SK-N-SH (cell line): ENCODE measurements around the gene GMFB. TPM values are rescaled to one million over a fixed set of nuclear protein-coding genes. Genes with fewer than 3 reads are reported as not detected.

Source experiments
- CTCF ChIA-PET: fragments of 300-600, 350-600 bp; formaldehyde crosslinking; extraction: SDS; loops from one replicate; lab custom pipeline; 2021; lab: Yijun Ruan, JAX
- POLR2A ChIA-PET: fragments of 350-600 bp; sonication (Branson Sonifier 250); formaldehyde crosslinking; extraction: SDS; loops from one replicate; lab custom pipeline; 2020; ENCODE audit warnings: antibody characterized with exemption, inconsistent platforms; lab: Yijun Ruan, JAX
- DNase-seq: peaks from one replicate; pipeline ENCODE4 v3.0.0; 2012
- H2AFZ ChIP-seq: fragments of 200-600 bp; sonication (generic); 2 replicates; pipeline ENCODE4 v1.8.1; 2016; ENCODE audit warnings: antibody characterized with exemption, mild to moderate bottlenecking, low read depth
- H3F3A ChIP-seq: fragments of 200-600 bp; sonication (generic); replicated peaks from 2 replicates; pipeline ENCODE3; 2016; ENCODE audit warnings: antibody characterized with exemption, mild to moderate bottlenecking; ENCODE audit not compliant: insufficient read depth
- H3K27ac ChIP-seq, 2 experiments: fragments of 200-500 bp in 1 of 2; fragments of 200-600 bp in 1 of 2; sonication (Bioruptor generic) in 1 of 2; sonication (generic), shearing (Covaris generic) in 1 of 2; 2 replicates each; pipeline versions ENCODE4 v1.5.1 to v1.6.1; 2014 to 2016; ENCODE audit warnings: low read depth in 2 of 2, inconsistent platforms in 1 of 2, low read length in 1 of 2, mild to moderate bottlenecking in 1 of 2, mixed read lengths in 1 of 2
- H3K27me3 ChIP-seq: fragments of 200-600 bp; sonication (generic), shearing (Covaris generic); 2 replicates; pipeline ENCODE4 v1.6.1; 2016; ENCODE audit warnings: mixed run types; ENCODE audit not compliant: insufficient read depth
- H3K36me3 ChIP-seq, 2 experiments: fragments of 200-500 bp in 1 of 2; fragments of 200-600 bp in 1 of 2; sonication (Bioruptor generic) in 1 of 2; sonication (generic) in 1 of 2; replicated peaks in 1 of 2; 2 replicates each; pipeline versions ENCODE3 to v1.5.1; 2014 to 2016; ENCODE audit warnings: low read length in 1 of 2, mild to moderate bottlenecking in 1 of 2; ENCODE audit not compliant: insufficient read depth in 2 of 2, control insufficient read depth in 1 of 2
- H3K4me1 ChIP-seq, 2 experiments: fragments of 200-500 bp in 1 of 2; fragments of 200-600 bp in 1 of 2; sonication (Bioruptor generic) in 1 of 2; sonication (generic), shearing (Covaris generic) in 1 of 2; 2 replicates each; pipeline versions ENCODE4 v1.5.1 to v1.6.1; 2014 to 2016; ENCODE audit warnings: low read depth in 1 of 2, low read length in 1 of 2, mixed run types in 1 of 2; ENCODE audit not compliant: insufficient read depth in 2 of 2, control insufficient read depth in 1 of 2
- H3K4me2 ChIP-seq: fragments of 200-600 bp; sonication (generic), shearing (Covaris generic); 2 replicates; pipeline ENCODE4 v1.6.1; 2017; ENCODE audit warnings: mixed run types
- H3K4me3 ChIP-seq, 2 experiments: fragments of 200-500 bp in 1 of 2; fragments of 200-600 bp in 1 of 2; sonication (Bioruptor generic) in 1 of 2; sonication (generic), shearing (Covaris generic) in 1 of 2; 2 replicates each; pipeline versions ENCODE4 v1.5.1 to v1.8.1; 2014 to 2016; ENCODE audit warnings: low read depth in 2 of 2, inconsistent platforms in 1 of 2, low read length in 1 of 2, mild to moderate bottlenecking in 1 of 2, mixed read lengths in 1 of 2, moderate library complexity in 1 of 2
- H3K79me2 ChIP-seq: fragments of 200-600 bp; sonication (generic); 2 replicates; pipeline ENCODE4 v1.8.1; 2017; ENCODE audit warnings: mild to moderate bottlenecking; ENCODE audit not compliant: insufficient read depth
- H3K9ac ChIP-seq: fragments of 200-600 bp; sonication (generic); 2 replicates; pipeline ENCODE4 v1.6.1; 2017; ENCODE audit warnings: mixed run types
- H3K9me2 ChIP-seq: fragments of 200-600 bp; sonication (generic); 2 replicates; pipeline ENCODE4 v1.6.1; 2017; ENCODE audit warnings: mixed run types
- H3K9me3 ChIP-seq: fragments of 200-600 bp; sonication (generic); 2 replicates; pipeline ENCODE4 v1.6.1; 2017; ENCODE audit warnings: mixed run types, mild to moderate bottlenecking, moderate library complexity
- H4K20me1 ChIP-seq: fragments of 200-600 bp; sonication (generic); 2 replicates; pipeline ENCODE4 v1.6.1; 2017; ENCODE audit warnings: mild to moderate bottlenecking, mixed run types; ENCODE audit not compliant: insufficient read depth
- CHD2 ChIP-seq: fragments of 150-350 bp; IDR thresholded peaks from 2 replicates; pipeline ENCODE4 v1.6.1; 2018; ENCODE audit warnings: low read length; ENCODE audit not compliant: partially characterized antibody
- GABPA ChIP-seq: IDR thresholded peaks from 2 replicates; pipeline ENCODE4 v1.4.0; 2012; ENCODE audit warnings: low read depth, mild to moderate bottlenecking
- JUND ChIP-seq: IDR thresholded peaks from 2 replicates; pipeline ENCODE4 v1.4.0; 2012
- MXI1 ChIP-seq: IDR thresholded peaks from 2 replicates; pipeline ENCODE4 v1.6.1; 2012; ENCODE audit warnings: mild to moderate bottlenecking, low read depth, low read length, improper control_type of control experiment
- POLR2AphosphoS5 ChIP-seq: IDR thresholded peaks from 2 replicates; pipeline ENCODE4 v1.6.1; 2012; ENCODE audit warnings: low read depth, low read length
- SIN3A ChIP-seq: IDR thresholded peaks from 2 replicates; pipeline ENCODE4 v1.6.1; 2012; ENCODE audit warnings: low read depth, mild to moderate bottlenecking, low read length, moderate library complexity, borderline replicate concordance
- TCF12 ChIP-seq: IDR thresholded peaks from 2 replicates; pipeline ENCODE4 v1.4.0; 2012
- TEAD4 ChIP-seq: IDR thresholded peaks from 2 replicates; pipeline ENCODE4 v1.4.0; 2012; ENCODE audit warnings: mild to moderate bottlenecking, borderline replicate concordance; ENCODE audit not compliant: insufficient read depth
- WGBS: methylation state at CpG from one replicate; pipeline ENCODE4 v1.1.6; 2017; ENCODE audit warnings: low lambda C conversion rate; 5-methylcytosine and 5-hydroxymethylcytosine counted together
- polyA plus RNA-seq, 3 experiments: library from polyadenylated mRNA; depleted of rRNA; stranded (reverse); fragments of >200 nt; gene quantifications; 2 replicates each; pipeline ENCODE4 v1.2.3, GENCODE V29; 2012
- TF ChIP-seq, protein P1 (sequence below): fragments of 200-600 bp; sonication (generic); IDR thresholded peaks from 2 replicates; pipeline ENCODE4 v1.6.1; 2017; ENCODE audit warnings: antibody characterized with exemption, mild to moderate bottlenecking, moderate library complexity
- TF ChIP-seq, protein P2 (sequence below): IDR thresholded peaks from 2 replicates; pipeline ENCODE4 v1.4.0; 2012; ENCODE audit warnings: low read depth, borderline replicate concordance
- TF ChIP-seq, protein P3 (sequence below): IDR thresholded peaks from 2 replicates; pipeline ENCODE4 v1.6.1; 2012; ENCODE audit warnings: mild to moderate bottlenecking, low read depth, low read length, moderate library complexity

The GMFB gene
- polyA plus RNA-seq, 1 of the 3 experiments (the other 2 are of a cell fraction), result 9.4 TPM

DNA sequence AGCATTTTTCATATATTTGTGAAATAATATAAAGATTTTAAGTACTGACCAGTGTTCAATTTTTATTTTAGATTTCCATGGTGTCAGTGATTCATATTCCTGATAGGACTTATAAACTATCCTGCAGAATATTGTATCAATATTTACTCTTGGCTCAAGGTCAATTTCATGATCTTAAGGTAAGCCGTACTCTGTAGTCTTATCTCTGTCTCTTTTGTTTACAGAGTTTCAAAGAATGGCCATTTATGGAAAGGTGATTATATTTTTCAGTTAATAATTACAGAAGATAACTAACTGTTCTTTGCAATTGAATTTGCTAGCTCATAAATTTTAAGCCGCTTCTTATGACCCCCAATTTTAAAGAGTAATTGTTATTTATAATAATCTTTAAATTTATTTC is 48.9 kb upstream of the GMFB start (continued):
- TF ChIP-seq, protein P1, sequence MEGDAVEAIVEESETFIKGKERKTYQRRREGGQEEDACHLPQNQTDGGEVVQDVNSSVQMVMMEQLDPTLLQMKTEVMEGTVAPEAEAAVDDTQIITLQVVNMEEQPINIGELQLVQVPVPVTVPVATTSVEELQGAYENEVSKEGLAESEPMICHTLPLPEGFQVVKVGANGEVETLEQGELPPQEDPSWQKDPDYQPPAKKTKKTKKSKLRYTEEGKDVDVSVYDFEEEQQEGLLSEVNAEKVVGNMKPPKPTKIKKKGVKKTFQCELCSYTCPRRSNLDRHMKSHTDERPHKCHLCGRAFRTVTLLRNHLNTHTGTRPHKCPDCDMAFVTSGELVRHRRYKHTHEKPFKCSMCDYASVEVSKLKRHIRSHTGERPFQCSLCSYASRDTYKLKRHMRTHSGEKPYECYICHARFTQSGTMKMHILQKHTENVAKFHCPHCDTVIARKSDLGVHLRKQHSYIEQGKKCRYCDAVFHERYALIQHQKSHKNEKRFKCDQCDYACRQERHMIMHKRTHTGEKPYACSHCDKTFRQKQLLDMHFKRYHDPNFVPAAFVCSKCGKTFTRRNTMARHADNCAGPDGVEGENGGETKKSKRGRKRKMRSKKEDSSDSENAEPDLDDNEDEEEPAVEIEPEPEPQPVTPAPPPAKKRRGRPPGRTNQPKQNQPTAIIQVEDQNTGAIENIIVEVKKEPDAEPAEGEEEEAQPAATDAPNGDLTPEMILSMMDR, result no peak
- TF ChIP-seq MXI1, result no peak
- no peak for TF ChIP-seq SIN3A
- no peak for TF ChIP-seq GABPA

DNA sequence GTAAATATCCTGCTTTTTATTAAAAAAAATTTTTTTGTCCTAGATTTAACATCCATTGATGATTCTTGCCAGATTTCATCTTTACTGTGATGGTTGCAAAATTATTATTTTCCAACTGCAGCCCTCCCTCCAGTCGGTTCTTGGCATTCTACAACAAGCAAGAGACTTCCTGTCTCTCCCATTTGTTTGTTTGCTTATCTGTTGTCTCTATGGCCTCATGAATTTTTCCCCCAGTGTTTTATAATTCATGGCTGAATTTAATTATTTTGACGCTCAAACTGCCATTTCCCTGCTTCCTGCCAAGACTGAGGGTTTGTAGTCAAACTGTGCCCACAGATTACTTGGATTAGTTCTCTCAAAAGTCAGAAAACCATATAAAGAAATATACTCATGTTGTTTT is 46.9 kb upstream of the GMFB start:
- Histone ChIP-seq H3K9me3 (no peaks in the 10 kb centered on the region), H2AFZ (no peak overlapping the region), H3K9me2 (peaks cover 4% of the 10 kb centered on the region; the same call in 1 of the 2 replicates), H3K4me3 (no peak overlapping the region), H3K27ac (peak overlapping the region in 1 of 2 experiments; percentile 34; a peak in 1 of 4 replicates), H3K4me2 (no peak overlapping the region), H3K79me2 (no peaks in the 10 kb centered on the region), H3K9ac (no peak overlapping the region), H3K27me3 (no peaks in the 10 kb centered on the region), H3K4me1 (peaks cover 0 to 3% of the 10 kb centered on the region in 2 experiments; a peak in 1 of 4 replicates), H3K36me3 (peaks cover 46 to 60% of the 10 kb centered on the region in 2 experiments), H4K20me1 (no peaks in the 10 kb centered on the region), H3F3A (no peaks in the 10 kb centered on the region)
- TF ChIP-seq CHD2, result no peak
- no peak for TF ChIP-seq TCF12
- TF ChIP-seq, protein P2, sequence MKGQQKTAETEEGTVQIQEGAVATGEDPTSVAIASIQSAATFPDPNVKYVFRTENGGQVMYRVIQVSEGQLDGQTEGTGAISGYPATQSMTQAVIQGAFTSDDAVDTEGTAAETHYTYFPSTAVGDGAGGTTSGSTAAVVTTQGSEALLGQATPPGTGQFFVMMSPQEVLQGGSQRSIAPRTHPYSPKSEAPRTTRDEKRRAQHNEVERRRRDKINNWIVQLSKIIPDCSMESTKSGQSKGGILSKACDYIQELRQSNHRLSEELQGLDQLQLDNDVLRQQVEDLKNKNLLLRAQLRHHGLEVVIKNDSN, result no peak
- TF ChIP-seq TEAD4, result no peak
- no peak for TF ChIP-seq POLR2AphosphoS5
- TF ChIP-seq JUND, result no peak
- TF ChIP-seq, protein P3, sequence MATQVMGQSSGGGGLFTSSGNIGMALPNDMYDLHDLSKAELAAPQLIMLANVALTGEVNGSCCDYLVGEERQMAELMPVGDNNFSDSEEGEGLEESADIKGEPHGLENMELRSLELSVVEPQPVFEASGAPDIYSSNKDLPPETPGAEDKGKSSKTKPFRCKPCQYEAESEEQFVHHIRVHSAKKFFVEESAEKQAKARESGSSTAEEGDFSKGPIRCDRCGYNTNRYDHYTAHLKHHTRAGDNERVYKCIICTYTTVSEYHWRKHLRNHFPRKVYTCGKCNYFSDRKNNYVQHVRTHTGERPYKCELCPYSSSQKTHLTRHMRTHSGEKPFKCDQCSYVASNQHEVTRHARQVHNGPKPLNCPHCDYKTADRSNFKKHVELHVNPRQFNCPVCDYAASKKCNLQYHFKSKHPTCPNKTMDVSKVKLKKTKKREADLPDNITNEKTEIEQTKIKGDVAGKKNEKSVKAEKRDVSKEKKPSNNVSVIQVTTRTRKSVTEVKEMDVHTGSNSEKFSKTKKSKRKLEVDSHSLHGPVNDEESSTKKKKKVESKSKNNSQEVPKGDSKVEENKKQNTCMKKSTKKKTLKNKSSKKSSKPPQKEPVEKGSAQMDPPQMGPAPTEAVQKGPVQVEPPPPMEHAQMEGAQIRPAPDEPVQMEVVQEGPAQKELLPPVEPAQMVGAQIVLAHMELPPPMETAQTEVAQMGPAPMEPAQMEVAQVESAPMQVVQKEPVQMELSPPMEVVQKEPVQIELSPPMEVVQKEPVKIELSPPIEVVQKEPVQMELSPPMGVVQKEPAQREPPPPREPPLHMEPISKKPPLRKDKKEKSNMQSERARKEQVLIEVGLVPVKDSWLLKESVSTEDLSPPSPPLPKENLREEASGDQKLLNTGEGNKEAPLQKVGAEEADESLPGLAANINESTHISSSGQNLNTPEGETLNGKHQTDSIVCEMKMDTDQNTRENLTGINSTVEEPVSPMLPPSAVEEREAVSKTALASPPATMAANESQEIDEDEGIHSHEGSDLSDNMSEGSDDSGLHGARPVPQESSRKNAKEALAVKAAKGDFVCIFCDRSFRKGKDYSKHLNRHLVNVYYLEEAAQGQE, result no peak
- DNase-seq, result peak; percentile 19
- ChIA-PET POLR2A (no interaction called here), CTCF (interaction anchor here (2.3 kb wide), 1 partner anchor 29 kb away, joined by 7 read pairs; no protein-coding TSS in a partner anchor)
- WGBS, result 58% methylated on average over 2 of the region's 2 CpGs
